Activated CD4-positive, alpha-beta T cell treated with anti-CD3 and anti-CD28 coated beads, Interleukin-2, amount 50 U/mL, for 1 hour (primary cell): ENCODE data around the gene PCDHGA1.

Experiments used
- DNase-seq: peaks from one replicate; pipeline ENCODE4 v3.0.0-alpha.2; 2020

The PCDHGA1 gene

GRCh38 chr5:141465351-141465750 is 135.0 kb downstream of the PCDHGA1 start:
- DNase-seq, result no peak

- peak; percentile 15 for DNase-seq
Measured at GRCh38 chr5:141475625-141476131, 145.4 kb downstream of the PCDHGA1 start, which contains the start of gene PCDHGC3. TSS of gene PCDHGC3 (plus strand) at chr5:141475966. CDS start at chr5:141476117, 151 bp downstream.

GRCh38 chr5:141476132-141476911 is 146.0 kb downstream of the PCDHGA1 start:
- DNase-seq, result no peak

GRCh38 chr5:141477044-141477575 is 146.8 kb downstream of the PCDHGA1 start:
- DNase-seq, result no peak

- DNase-seq, result no peak
Measured at GRCh38 chr5:141477815-141478214, 147.5 kb downstream of the PCDHGA1 start.

GRCh38 chr5:141478321-141478945 is 148.1 kb downstream of the PCDHGA1 start:
- no peak for DNase-seq

GRCh38 chr5:141479776-141480175 is 149.5 kb downstream of the PCDHGA1 start:
- DNase-seq, result no peak

GRCh38 chr5:141483902-141484301 is 153.6 kb downstream of the PCDHGA1 start:
- DNase-seq, result no peak

GRCh38 chr5:141484310-141484640 is 154.0 kb downstream of the PCDHGA1 start:
- DNase-seq, result no peak

- DNase-seq, result no peak
Measured at GRCh38 chr5:141484641-141485311, 154.5 kb downstream of the PCDHGA1 start, which contains the start of gene PCDHGC4. TSS of gene PCDHGC4 (plus strand) at chr5:141485030. CDS start at chr5:141485174, 144 bp downstream.

- DNase-seq, result no peak
Measured at GRCh38 chr5:141485321-141486055, 155.2 kb downstream of the PCDHGA1 start.

GRCh38 chr5:141486091-141486490 is 155.8 kb downstream of the PCDHGA1 start:
- DNase-seq, result no peak

GRCh38 chr5:141487131-141487530 is 156.8 kb downstream of the PCDHGA1 start:
- no peak for DNase-seq

- no peak for DNase-seq
Measured at GRCh38 chr5:141488591-141489561, 158.6 kb downstream of the PCDHGA1 start, which contains the start of gene PCDHGC5. TSS of gene PCDHGC5 (plus strand) at chr5:141489081. CDS start at chr5:141489241, 160 bp downstream.

GRCh38 chr5:141489841-141490240 is 159.5 kb downstream of the PCDHGA1 start:
- no peak for DNase-seq

GRCh38 chr5:141490271-141490670 is 160.0 kb downstream of the PCDHGA1 start:
- DNase-seq, result no peak

- DNase-seq, result no peak
Measured at GRCh38 chr5:141490771-141491170, 160.5 kb downstream of the PCDHGA1 start.

GRCh38 chr5:141491323-141492167 is 161.2 kb downstream of the PCDHGA1 start:
- DNase-seq, result no peak

GRCh38 chr5:141492168-141492885 is 162.0 kb downstream of the PCDHGA1 start:
- no peak for DNase-seq
